Neural cell (in vitro differentiated cells): ENCODE measurements around the gene ARHGEF10L.

Experiments
- EP300 ChIP-seq: fragments of 450-650 bp; conservative IDR thresholded peaks from 2 replicates; pipeline ENCODE4 v1.6.1; 2014; ENCODE audit warnings: antibody characterized with exemption, mild to moderate bottlenecking, moderate library complexity; ENCODE audit not compliant: poor library complexity, severe bottlenecking
- EZH2 ChIP-seq: fragments of 200-600, 300-800 bp; shearing (Covaris generic), sonication (generic); IDR thresholded peaks from 2 replicates; pipeline ENCODE4 v1.6.1; 2014; ENCODE audit warnings: antibody characterized with exemption, low read length, borderline replicate concordance, mild to moderate bottlenecking; ENCODE audit not compliant: insufficient read depth, poor library complexity, severe bottlenecking
- POLR2AphosphoS5 ChIP-seq: IDR thresholded peaks from 2 replicates; pipeline ENCODE4 v1.6.1; 2012
- RAD21 ChIP-seq: fragments of 450-650 bp; conservative IDR thresholded peaks from 2 replicates; pipeline ENCODE4 v1.6.1; 2014; ENCODE audit warnings: antibody characterized with exemption, mild to moderate bottlenecking, moderate library complexity
- TAF1 ChIP-seq: IDR thresholded peaks from 2 replicates; pipeline ENCODE4 v1.6.1; 2012; ENCODE audit warnings: low read depth
- TF ChIP-seq, protein P1 (sequence below): IDR thresholded peaks from 2 replicates; pipeline ENCODE4 v1.6.1; 2012; ENCODE audit warnings: borderline replicate concordance
- TF ChIP-seq, protein P2 (sequence below): fragments of 450-650 bp; IDR thresholded peaks from 2 replicates; pipeline ENCODE4 v1.5.1; 2014; ENCODE audit warnings: antibody characterized with exemption, mild to moderate bottlenecking, moderate library complexity; ENCODE audit not compliant: poor library complexity, severe bottlenecking

DNA sequence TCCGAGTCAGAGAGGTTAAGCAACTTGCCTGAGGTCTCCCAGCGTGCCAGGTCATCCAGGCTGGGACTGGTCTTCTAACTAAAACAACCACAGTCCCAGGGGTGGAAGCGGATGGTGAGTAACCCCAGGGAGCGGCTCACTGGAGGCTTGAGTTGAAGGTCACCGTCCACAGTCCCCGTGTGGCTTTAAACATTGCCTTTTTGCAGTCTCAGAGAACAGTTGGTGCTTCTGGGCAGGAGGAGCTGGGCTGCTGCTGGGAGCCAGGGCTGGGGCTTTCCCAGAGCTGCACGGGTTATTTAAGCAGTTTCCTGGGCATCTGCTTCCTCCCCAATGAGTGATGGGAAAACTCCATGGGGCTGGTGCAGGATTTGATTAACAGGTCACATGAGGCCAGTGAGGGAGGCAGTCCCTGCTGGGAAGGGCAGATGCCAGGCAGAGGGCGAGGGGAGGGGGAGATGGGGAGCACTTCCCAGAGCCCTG is 12.3 kb downstream of the ARHGEF10L start:
- TF ChIP-seq, protein P1, sequence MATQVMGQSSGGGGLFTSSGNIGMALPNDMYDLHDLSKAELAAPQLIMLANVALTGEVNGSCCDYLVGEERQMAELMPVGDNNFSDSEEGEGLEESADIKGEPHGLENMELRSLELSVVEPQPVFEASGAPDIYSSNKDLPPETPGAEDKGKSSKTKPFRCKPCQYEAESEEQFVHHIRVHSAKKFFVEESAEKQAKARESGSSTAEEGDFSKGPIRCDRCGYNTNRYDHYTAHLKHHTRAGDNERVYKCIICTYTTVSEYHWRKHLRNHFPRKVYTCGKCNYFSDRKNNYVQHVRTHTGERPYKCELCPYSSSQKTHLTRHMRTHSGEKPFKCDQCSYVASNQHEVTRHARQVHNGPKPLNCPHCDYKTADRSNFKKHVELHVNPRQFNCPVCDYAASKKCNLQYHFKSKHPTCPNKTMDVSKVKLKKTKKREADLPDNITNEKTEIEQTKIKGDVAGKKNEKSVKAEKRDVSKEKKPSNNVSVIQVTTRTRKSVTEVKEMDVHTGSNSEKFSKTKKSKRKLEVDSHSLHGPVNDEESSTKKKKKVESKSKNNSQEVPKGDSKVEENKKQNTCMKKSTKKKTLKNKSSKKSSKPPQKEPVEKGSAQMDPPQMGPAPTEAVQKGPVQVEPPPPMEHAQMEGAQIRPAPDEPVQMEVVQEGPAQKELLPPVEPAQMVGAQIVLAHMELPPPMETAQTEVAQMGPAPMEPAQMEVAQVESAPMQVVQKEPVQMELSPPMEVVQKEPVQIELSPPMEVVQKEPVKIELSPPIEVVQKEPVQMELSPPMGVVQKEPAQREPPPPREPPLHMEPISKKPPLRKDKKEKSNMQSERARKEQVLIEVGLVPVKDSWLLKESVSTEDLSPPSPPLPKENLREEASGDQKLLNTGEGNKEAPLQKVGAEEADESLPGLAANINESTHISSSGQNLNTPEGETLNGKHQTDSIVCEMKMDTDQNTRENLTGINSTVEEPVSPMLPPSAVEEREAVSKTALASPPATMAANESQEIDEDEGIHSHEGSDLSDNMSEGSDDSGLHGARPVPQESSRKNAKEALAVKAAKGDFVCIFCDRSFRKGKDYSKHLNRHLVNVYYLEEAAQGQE, result no peak
- TF ChIP-seq, protein P2, sequence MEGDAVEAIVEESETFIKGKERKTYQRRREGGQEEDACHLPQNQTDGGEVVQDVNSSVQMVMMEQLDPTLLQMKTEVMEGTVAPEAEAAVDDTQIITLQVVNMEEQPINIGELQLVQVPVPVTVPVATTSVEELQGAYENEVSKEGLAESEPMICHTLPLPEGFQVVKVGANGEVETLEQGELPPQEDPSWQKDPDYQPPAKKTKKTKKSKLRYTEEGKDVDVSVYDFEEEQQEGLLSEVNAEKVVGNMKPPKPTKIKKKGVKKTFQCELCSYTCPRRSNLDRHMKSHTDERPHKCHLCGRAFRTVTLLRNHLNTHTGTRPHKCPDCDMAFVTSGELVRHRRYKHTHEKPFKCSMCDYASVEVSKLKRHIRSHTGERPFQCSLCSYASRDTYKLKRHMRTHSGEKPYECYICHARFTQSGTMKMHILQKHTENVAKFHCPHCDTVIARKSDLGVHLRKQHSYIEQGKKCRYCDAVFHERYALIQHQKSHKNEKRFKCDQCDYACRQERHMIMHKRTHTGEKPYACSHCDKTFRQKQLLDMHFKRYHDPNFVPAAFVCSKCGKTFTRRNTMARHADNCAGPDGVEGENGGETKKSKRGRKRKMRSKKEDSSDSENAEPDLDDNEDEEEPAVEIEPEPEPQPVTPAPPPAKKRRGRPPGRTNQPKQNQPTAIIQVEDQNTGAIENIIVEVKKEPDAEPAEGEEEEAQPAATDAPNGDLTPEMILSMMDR, result no peak
- TF ChIP-seq RAD21 (no peak), TAF1 (no peak), POLR2AphosphoS5 (no peak), EZH2 (no peak), EP300 (no peak)
